SH-SY5Y (cell line): ENCODE results near the gene GNLY.

Source experiments
- GATA2 ChIP-seq: IDR thresholded peaks from 2 replicates; pipeline ENCODE4 v1.6.1; 2011; ENCODE audit warnings: mild to moderate bottlenecking, low read depth, low read length
- GATA3 ChIP-seq: IDR thresholded peaks from 2 replicates; pipeline ENCODE4 v1.6.1; 2011; ENCODE audit warnings: low read depth, mild to moderate bottlenecking, low read length, moderate library complexity

- TF ChIP-seq GATA2 (no peak), GATA3 (no peak)
These were observed 29.7 kb downstream of the GNLY start for GRCh38 chr2:85723707-85724360.
